ENCODE results near the gene GOLGA6A. TPM values are rescaled to one million over a fixed set of nuclear protein-coding genes. Genes with fewer than 3 reads are reported as not detected.
"Not testable (repeated sequence)": the region's sequence is repeated elsewhere in the genome, so short reads cannot be mapped to it uniquely, and the experiment has no call there.

GOLGA6A gene
- total and polyA plus RNA-seq, 2 donors (not counting 1 experiment from before 2014, with no cell fraction given), result 0.31 to 1.0 TPM

DNA sequence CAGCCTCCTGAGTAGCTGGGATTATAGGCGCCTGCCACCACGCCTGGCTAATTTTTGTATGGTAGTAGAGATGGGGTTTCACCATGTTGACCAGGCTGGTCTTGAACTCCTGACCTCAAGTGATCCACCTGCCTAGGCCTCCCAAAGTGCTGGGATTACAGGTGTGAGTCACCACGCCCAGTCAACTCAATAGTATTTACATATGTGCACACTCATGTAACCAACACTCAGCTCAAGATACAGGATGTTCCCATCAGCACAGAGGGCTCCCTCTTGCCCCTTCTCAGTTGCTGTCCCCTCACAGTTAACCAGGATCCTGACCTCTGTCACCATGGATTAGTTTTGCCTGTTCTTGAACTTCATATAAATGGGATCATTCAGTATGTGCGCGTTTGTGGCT lies 26.0 kb downstream of the GOLGA6A start:
- H3K9me3 Mint-ChIP-seq (ENCODE audit: insufficient read depth); H4K20me1 ChIP-seq (ENCODE audit: control insufficient read depth, insufficient read depth, low read length, poor library complexity, severe bottlenecking); H3K27me3 Mint-ChIP-seq; H3K27ac Mint-ChIP-seq; H3K4me3 Mint-ChIP-seq; H3K27ac ChIP-seq (ENCODE audit: low read length in 2 of 2); H3K36me3 ChIP-seq (replicated peaks in 1 of 2; ENCODE audit: control extremely low read depth in 1 of 2, control insufficient read depth in 1 of 2, extremely low read depth in 1 of 2, insufficient read depth in 2 of 2, low read length in 1 of 2); DNase-seq; H2AFZ ChIP-seq (ENCODE audit: insufficient read depth, low read depth, low read length, poor library complexity, severe bottlenecking); H3K9me3 ChIP-seq (ENCODE audit: control extremely low read depth in 1 of 3, control insufficient read depth in 2 of 3, insufficient read depth in 1 of 3, low read length in 2 of 3); intact Hi-C loops (cut with micrococcal nuclease); H3K79me2 ChIP-seq (ENCODE audit: control insufficient read depth, insufficient read depth, low read length); H3K4me2 ChIP-seq (replicated peaks; ENCODE audit: low read depth, low read length, poor library complexity, severe bottlenecking); H3K4me1 Mint-ChIP-seq; H3K27me3 ChIP-seq (replicated peaks in 1 of 4; ENCODE audit: control extremely low read depth in 1 of 4, control insufficient read depth in 3 of 4, insufficient read depth in 4 of 4, low read length in 3 of 4); POLR2A ChIA-PET; ATAC-seq (ENCODE audit: low read depth); H3K4me3 ChIP-seq (ENCODE audit: control extremely low read depth in 1 of 5, extremely low read depth in 1 of 5, insufficient read depth in 1 of 5, low read depth in 2 of 5, low read length in 4 of 5); H3K4me1 ChIP-seq (ENCODE audit: control insufficient read depth in 2 of 2, insufficient read depth in 2 of 2, low read length in 2 of 2); H3K9ac ChIP-seq (ENCODE audit: low read length): not testable (repeated sequence)
- WGBS (ENCODE audit: insufficient coverage), result 95% methylated on average over 3 of the region's 5 CpGs
- CTCF ChIA-PET, result interaction anchor here (1.0 to 2.0 kb wide), 3 partner anchors 9 to 268 kb away, joined by 4 to 6 read pairs (median 5); no protein-coding TSS in a partner anchor

GRCh38 chr15:74055804-74056203 lies 26.5 kb downstream of the GOLGA6A start:
- H2AFZ ChIP-seq (ENCODE audit: insufficient read depth, low read depth, low read length, poor library complexity, severe bottlenecking), result no peak overlapping the region
- Mint-ChIP-seq H3K27ac (no peak overlapping the region), H3K27me3 (no peaks in the 10 kb centered on the region), H3K9me3 (ENCODE audit: insufficient read depth) (no peaks in the 10 kb centered on the region), H3K4me3 (no peak overlapping the region), H3K4me1 (peaks cover 9% of the 10 kb centered on the region)
- CTCF ChIA-PET, result interaction anchor here (1.0 to 2.0 kb wide), 4 partner anchors 8 to 269 kb away, joined by 4 to 6 read pairs (median 5); no protein-coding TSS in a partner anchor
- TF ChIP-seq EZH2 (IDR thresholded peaks at IDR 0.05; ENCODE audit: borderline replicate concordance, insufficient read depth, low read depth, low read length, poor library complexity, severe bottlenecking), result no peak
- TF ChIP-seq, protein P1, sequence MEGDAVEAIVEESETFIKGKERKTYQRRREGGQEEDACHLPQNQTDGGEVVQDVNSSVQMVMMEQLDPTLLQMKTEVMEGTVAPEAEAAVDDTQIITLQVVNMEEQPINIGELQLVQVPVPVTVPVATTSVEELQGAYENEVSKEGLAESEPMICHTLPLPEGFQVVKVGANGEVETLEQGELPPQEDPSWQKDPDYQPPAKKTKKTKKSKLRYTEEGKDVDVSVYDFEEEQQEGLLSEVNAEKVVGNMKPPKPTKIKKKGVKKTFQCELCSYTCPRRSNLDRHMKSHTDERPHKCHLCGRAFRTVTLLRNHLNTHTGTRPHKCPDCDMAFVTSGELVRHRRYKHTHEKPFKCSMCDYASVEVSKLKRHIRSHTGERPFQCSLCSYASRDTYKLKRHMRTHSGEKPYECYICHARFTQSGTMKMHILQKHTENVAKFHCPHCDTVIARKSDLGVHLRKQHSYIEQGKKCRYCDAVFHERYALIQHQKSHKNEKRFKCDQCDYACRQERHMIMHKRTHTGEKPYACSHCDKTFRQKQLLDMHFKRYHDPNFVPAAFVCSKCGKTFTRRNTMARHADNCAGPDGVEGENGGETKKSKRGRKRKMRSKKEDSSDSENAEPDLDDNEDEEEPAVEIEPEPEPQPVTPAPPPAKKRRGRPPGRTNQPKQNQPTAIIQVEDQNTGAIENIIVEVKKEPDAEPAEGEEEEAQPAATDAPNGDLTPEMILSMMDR (IDR thresholded peaks at IDR 0.05), result no peak
- H3K4me2 ChIP-seq (replicated peaks; ENCODE audit: low read depth, low read length, poor library complexity, severe bottlenecking), result no peak overlapping the region
- WGBS (ENCODE audit: insufficient coverage), result 100% methylated on average over 1 of the region's 2 CpGs
- H4K20me1 ChIP-seq (ENCODE audit: control insufficient read depth, insufficient read depth, low read length, poor library complexity, severe bottlenecking), result no peaks in the 10 kb centered on the region
- POLR2A ChIA-PET, result no interaction called here
- H3K27me3 ChIP-seq (replicated peaks in 1 of 4; ENCODE audit: control extremely low read depth in 1 of 4, control insufficient read depth in 3 of 4, insufficient read depth in 4 of 4, low read length in 3 of 4), result no peaks in the 10 kb centered on the region
- H3K36me3 ChIP-seq (replicated peaks in 1 of 2; ENCODE audit: control extremely low read depth in 1 of 2, control insufficient read depth in 1 of 2, extremely low read depth in 1 of 2, insufficient read depth in 2 of 2, low read length in 1 of 2), result no peaks in the 10 kb centered on the region
- no peak overlapping the region for H3K4me3 ChIP-seq (ENCODE audit: control extremely low read depth in 1 of 5, extremely low read depth in 1 of 5, insufficient read depth in 1 of 5, low read depth in 2 of 5, low read length in 4 of 5)
- peaks cover 6 to 7% of the 10 kb centered on the region in 2 donors for H3K4me1 ChIP-seq (ENCODE audit: control insufficient read depth in 2 of 2, insufficient read depth in 2 of 2, low read length in 2 of 2)
- intact Hi-C loops (cut with micrococcal nuclease), result no loop called here
- H3K9me3 ChIP-seq (ENCODE audit: control extremely low read depth in 1 of 3, control insufficient read depth in 2 of 3, insufficient read depth in 1 of 3, low read length in 2 of 3), result no peaks in the 10 kb centered on the region
- ATAC-seq (ENCODE audit: low read depth) (no peak), DNase-seq (no peak)
- H3K9ac ChIP-seq (ENCODE audit: low read length), result no peak overlapping the region
- H3K79me2 ChIP-seq (ENCODE audit: control insufficient read depth, insufficient read depth, low read length), result no peaks in the 10 kb centered on the region
- no peak overlapping the region for H3K27ac ChIP-seq (ENCODE audit: low read length in 2 of 2)

All from B cell (primary cell).